Uterus (tissue), 4 donors: Measurements from ENCODE around the gene NLRX1. TPM values are rescaled to one million over a fixed set of nuclear protein-coding genes. Genes with fewer than 3 reads are reported as not detected.

ENCODE experiments used
- DNase-seq, 2 donors: peaks; one replicate each; pipeline ENCODE4 v3.0.0-alpha.2; 2019 to 2020
- H3K27ac ChIP-seq, 2 donors: fragments of 200-600 bp; sonication (generic); 1 replicate in 1 of 2; 2 replicates in 1 of 2; pipeline ENCODE4 v1.5.1; 2016 to 2018
- H3K27me3 ChIP-seq, 2 donors: fragments of 200-600 bp; sonication (generic); one replicate each; pipeline ENCODE4 v1.5.1; 2018 to 2019; ENCODE audit warnings: control low read depth in 1 of 2
- H3K36me3 ChIP-seq, 2 donors: fragments of 200-600 bp; sonication (generic); one replicate each; pipeline ENCODE4 v1.5.1; 2019; ENCODE audit warnings: control low read depth in 1 of 2
- H3K4me1 ChIP-seq, 2 donors: fragments of 200-600 bp; sonication (generic); one replicate each; pipeline ENCODE4 v1.5.1; 2018 to 2019; ENCODE audit warnings: control low read depth in 1 of 2
- H3K4me3 ChIP-seq, 2 donors: fragments of 200-600 bp; sonication (generic); 1 replicate in 1 of 2; 2 replicates in 1 of 2; pipeline ENCODE4 v1.5.1; 2018 to 2019; ENCODE audit warnings: mild to moderate bottlenecking in 1 of 2
- H3K9me3 ChIP-seq, 2 donors: fragments of 200-600 bp; sonication (generic); one replicate each; pipeline ENCODE4 v1.5.1; 2019; ENCODE audit warnings: control low read depth in 1 of 2
- CTCF ChIP-seq, 4 experiments: fragments of 200-600 bp in 2 of 4; fragments of 450-650 bp in 2 of 4; sonication (generic) in 2 of 4; IDR thresholded peaks; one replicate each; pipeline ENCODE4 v1.5.1; 2016 to 2019; ENCODE audit warnings: antibody characterized with exemption in 4 of 4, mild to moderate bottlenecking in 2 of 4, moderate library complexity in 1 of 4
- POLR2A ChIP-seq, 2 donors: fragments of 450-650 bp; IDR thresholded peaks; one replicate each; pipeline ENCODE4 v1.6.1; 2016; ENCODE audit warnings: antibody characterized with exemption in 2 of 2, mild to moderate bottlenecking in 1 of 2, moderate library complexity in 1 of 2
- intact Hi-C: fragments of 100-400 bp; cut with DNase I; formaldehyde crosslinking; loops from one replicate; pipeline ENCODE4 v1.15.1; 2023; ENCODE audit warnings: low total_unique reads
- total RNA-seq, 4 donors: library from RNA; depleted of rRNA in 3 of 4; stranded (reverse); fragments of >200 nt in 3 of 4; gene quantifications; one replicate each; pipeline versions ENCODE4 v1.1.0 to v1.2.4, GENCODE V29; 2014 to 2023
- donor health status: DM: yes; HTN: yes; CAD: no.

NLRX1 gene
- total RNA-seq, 4 donors from 2014 or later, result 5.1 to 23.5 (median 16.8) TPM

- H3K4me1 ChIP-seq, result peaks cover 0 to 5% of the 10 kb centered on the region in 2 donors
- peak within 1 kb of the TSS; percentile 78 to 99 for H3K4me3 ChIP-seq
- H3K27me3 ChIP-seq, result no peaks in the 10 kb centered on the region
- no peaks in the 10 kb centered on the region for H3K36me3 ChIP-seq
- peak within 1 kb of the TSS; percentile 98 for H3K27ac ChIP-seq
- peak; percentile 96 to 97 for DNase-seq
- no peaks in the 10 kb centered on the region for H3K9me3 ChIP-seq
- intact Hi-C loops, result loop anchor here (5.0 kb wide), 1 partner anchor 116 kb away; no protein-coding TSS in a partner anchor
- TF ChIP-seq POLR2A (IDR thresholded peaks at IDR 0.05) (peak; percentile 44 to 84), CTCF (IDR thresholded peaks at IDR 0.05) (peak; percentile 80 to 93 (median 88))
Measured at GRCh38 chr11:119205574-119206510, 37.3 kb downstream of the NLRX1 start, which contains the start of gene CBL. TSS of gene CBL (plus strand) at chr11:119206339. CDS start at chr11:119206418, 79 bp downstream.

- Histone ChIP-seq H3K27me3 (no peaks in the 10 kb centered on the region), H3K4me3 (peak overlapping the region; percentile 78 to 99), H3K9me3 (no peaks in the 10 kb centered on the region), H3K4me1 (peaks cover 0 to 5% of the 10 kb centered on the region in 2 donors), H3K27ac (peak overlapping the region; percentile 98), H3K36me3 (no peaks in the 10 kb centered on the region)
- no peak for TF ChIP-seq CTCF (IDR thresholded peaks at IDR 0.05)
- TF ChIP-seq POLR2A (IDR thresholded peaks at IDR 0.05), result no peak
- intact Hi-C loops, result loop anchor here (5.0 kb wide), 1 partner anchor 116 kb away; no protein-coding TSS in a partner anchor
- DNase-seq, result peak; percentile 59 to 63
Measured at GRCh38 chr11:119206511-119207414, 38.2 kb downstream of the NLRX1 start.

- intact Hi-C loops, result loop anchor here (5.0 kb wide), 1 partner anchor 115 kb away; no protein-coding TSS in a partner anchor
- Histone ChIP-seq H3K9me3 (no peaks in the 10 kb centered on the region), H3K4me1 (peaks cover 0 to 5% of the 10 kb centered on the region in 2 donors), H3K27ac (peak overlapping the region; percentile 98), H3K27me3 (no peaks in the 10 kb centered on the region), H3K36me3 (no peaks in the 10 kb centered on the region), H3K4me3 (peak overlapping the region; percentile 78 to 99)
- no peak for TF ChIP-seq CTCF (IDR thresholded peaks at IDR 0.05)
- TF ChIP-seq POLR2A (IDR thresholded peaks at IDR 0.05), result no peak
- no peak for DNase-seq
Measured at GRCh38 chr11:119207415-119207960, 39.0 kb downstream of the NLRX1 start.

- H3K27ac ChIP-seq, result no peak overlapping the region
- TF ChIP-seq CTCF (IDR thresholded peaks at IDR 0.05) (no peak), POLR2A (IDR thresholded peaks at IDR 0.05) (no peak)
- no peaks in the 10 kb centered on the region for H3K9me3 ChIP-seq
- DNase-seq, result no peak
- H3K36me3 ChIP-seq, result no peaks in the 10 kb centered on the region
- H3K4me1 ChIP-seq, result peaks cover 0 to 5% of the 10 kb centered on the region in 2 donors
- no peak overlapping the region for H3K4me3 ChIP-seq
- intact Hi-C loops, result loop anchor here (5.0 kb wide), 1 partner anchor 113 kb away; no protein-coding TSS in a partner anchor
- no peaks in the 10 kb centered on the region for H3K27me3 ChIP-seq
Measured at GRCh38 chr11:119209186-119209585, 40.7 kb downstream of the NLRX1 start.
